Lung (tissue), 12 donors: ENCODE results near the gene ABCA10. TPM values are rescaled to one million over a fixed set of nuclear protein-coding genes. Genes with fewer than 3 reads are reported as not detected.

Experiments
- ATAC-seq: fragments of 200-7000 bp; cut with Tn5 transposase; one replicate; pipeline ENCODE4 v1.9.1; 2020; ENCODE audit warnings: moderate number of reproducible peaks; ENCODE audit not compliant: insufficient read depth, low FRiP score
- DNase-seq, 3 donors: peaks; one replicate each; pipeline ENCODE4 v3.0.0-alpha.2; 2013 to 2017
- H3K27ac ChIP-seq, 2 donors: one replicate each; pipeline ENCODE4 v1.5.1; 2013; ENCODE audit warnings: mild to moderate bottlenecking in 2 of 2, moderate library complexity in 2 of 2, control low read depth in 1 of 2, inconsistent platforms in 1 of 2, low read depth in 1 of 2, low read length in 1 of 2
- H3K27me3 ChIP-seq, 3 donors: one replicate each; pipeline ENCODE4 v1.5.1; 2013; ENCODE audit warnings: low read length in 2 of 3; ENCODE audit not compliant: control insufficient read depth in 3 of 3, insufficient read depth in 3 of 3
- H3K36me3 ChIP-seq, 4 donors: one replicate each; pipeline ENCODE4 v1.5.1; 2013; ENCODE audit warnings: low read length in 4 of 4, mild to moderate bottlenecking in 1 of 4, moderate library complexity in 1 of 4; ENCODE audit not compliant: control insufficient read depth in 4 of 4, insufficient read depth in 4 of 4
- H3K4me1 ChIP-seq, 5 donors: one replicate each; pipeline ENCODE4 v1.5.1; 2013; ENCODE audit warnings: low read length in 5 of 5, mild to moderate bottlenecking in 2 of 5, moderate library complexity in 1 of 5; ENCODE audit not compliant: control insufficient read depth in 5 of 5, insufficient read depth in 5 of 5
- H3K4me3 ChIP-seq: one replicate; pipeline ENCODE4 v1.5.1; 2013; ENCODE audit warnings: mild to moderate bottlenecking, control low read depth, moderate library complexity
- H3K9ac ChIP-seq, 2 donors: one replicate each; pipeline ENCODE4 v1.5.1; 2013; ENCODE audit warnings: low read length in 2 of 2, control low read depth in 1 of 2; ENCODE audit not compliant: insufficient read depth in 1 of 2
- H3K9me3 ChIP-seq, 4 donors: one replicate each; pipeline ENCODE4 v1.5.1; 2013; ENCODE audit warnings: low read length in 3 of 4, mild to moderate bottlenecking in 1 of 4, moderate library complexity in 1 of 4; ENCODE audit not compliant: control insufficient read depth in 4 of 4, insufficient read depth in 3 of 4
- WGBS, 2 donors: extraction: QIAGEN DNeasy Blood & Tissue Kit; methylation state at CpG; one replicate each; pipeline ENCODE4 v1.1.7; 2013; 5-methylcytosine and 5-hydroxymethylcytosine counted together
- polyA plus RNA-seq, 2 donors: library from polyadenylated mRNA; stranded (reverse); fragments of 200-250 nt; gene quantifications; one replicate each; pipeline ENCODE4 v1.2.1, GENCODE V29; 2013
- total RNA-seq, 2 donors: library from RNA; depleted of rRNA in 1 of 2; stranded (reverse); fragments of >200 nt in 1 of 2; gene quantifications; one replicate each; pipeline ENCODE4 v1.2.1, GENCODE V29; 2014 to 2021
- TF ChIP-seq, protein P1 (sequence below): IDR thresholded peaks from 2 replicates; pipeline ENCODE4 v1.5.1; 2012; ENCODE audit warnings: mild to moderate bottlenecking; ENCODE audit errors: control extremely low read depth, extremely low read depth
- donor health status: control.
- donor health status: control.
- donor health status: Bipolar disorder and iron deficiency.
- donor health status: healthy.
- donor health status: DM: yes; HTN: yes; CAD: no.

The ABCA10 gene
- total and polyA plus RNA-seq, 4 donors = 0.29 to 26.6 (median 7.2) TPM

DNA sequence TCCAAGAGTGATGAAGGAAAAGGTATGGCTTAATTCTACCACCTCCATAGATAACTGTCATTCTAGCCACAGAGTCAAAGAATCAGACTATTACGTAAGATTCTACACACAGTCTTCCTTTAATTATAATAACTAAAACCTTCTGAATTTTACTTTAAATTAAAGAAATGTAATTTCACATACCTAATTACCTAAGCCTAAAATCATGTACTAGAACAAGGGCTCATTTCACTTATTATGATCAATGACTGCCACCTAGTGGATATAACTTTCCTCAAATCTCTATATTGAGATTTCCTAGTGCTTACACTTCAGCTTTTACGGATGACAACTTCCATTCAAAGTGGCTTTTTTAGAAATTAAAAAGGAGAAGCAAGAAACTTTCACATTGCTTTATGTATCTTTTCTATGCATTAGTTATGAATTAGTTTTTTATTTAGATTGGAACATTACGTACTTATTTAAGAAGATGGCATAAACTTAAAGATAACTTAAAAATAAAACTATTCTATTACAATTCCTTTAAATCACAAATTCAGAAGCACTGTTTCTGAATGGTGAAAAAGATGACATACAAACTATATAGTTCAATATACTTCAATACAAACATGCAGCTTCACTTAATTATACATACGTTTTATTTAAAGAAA, 18.2 kb upstream of the ABCA10 start:
- peaks cover 0 to 5% (median 2%) of the 10 kb centered on the region in 4 donors for H3K36me3 ChIP-seq
- no peak overlapping the region for H3K27ac ChIP-seq
- WGBS, 2 donors = 69 to 79% methylated on average over 4 of the region's 4 CpGs
- no peaks in the 10 kb centered on the region for H3K27me3 ChIP-seq
- no peaks in the 10 kb centered on the region for H3K9me3 ChIP-seq
- ATAC-seq (no peak), DNase-seq (peak in 2 of 3 donors; percentile 73 to 78)
- H3K4me3 ChIP-seq = no peak overlapping the region
- no peaks in the 10 kb centered on the region for H3K4me1 ChIP-seq
- TF ChIP-seq, protein P1, sequence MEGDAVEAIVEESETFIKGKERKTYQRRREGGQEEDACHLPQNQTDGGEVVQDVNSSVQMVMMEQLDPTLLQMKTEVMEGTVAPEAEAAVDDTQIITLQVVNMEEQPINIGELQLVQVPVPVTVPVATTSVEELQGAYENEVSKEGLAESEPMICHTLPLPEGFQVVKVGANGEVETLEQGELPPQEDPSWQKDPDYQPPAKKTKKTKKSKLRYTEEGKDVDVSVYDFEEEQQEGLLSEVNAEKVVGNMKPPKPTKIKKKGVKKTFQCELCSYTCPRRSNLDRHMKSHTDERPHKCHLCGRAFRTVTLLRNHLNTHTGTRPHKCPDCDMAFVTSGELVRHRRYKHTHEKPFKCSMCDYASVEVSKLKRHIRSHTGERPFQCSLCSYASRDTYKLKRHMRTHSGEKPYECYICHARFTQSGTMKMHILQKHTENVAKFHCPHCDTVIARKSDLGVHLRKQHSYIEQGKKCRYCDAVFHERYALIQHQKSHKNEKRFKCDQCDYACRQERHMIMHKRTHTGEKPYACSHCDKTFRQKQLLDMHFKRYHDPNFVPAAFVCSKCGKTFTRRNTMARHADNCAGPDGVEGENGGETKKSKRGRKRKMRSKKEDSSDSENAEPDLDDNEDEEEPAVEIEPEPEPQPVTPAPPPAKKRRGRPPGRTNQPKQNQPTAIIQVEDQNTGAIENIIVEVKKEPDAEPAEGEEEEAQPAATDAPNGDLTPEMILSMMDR = peak; percentile 54
- no peak overlapping the region for H3K9ac ChIP-seq

GRCh38 chr17:69246202-69246601, 17.6 kb upstream of the ABCA10 start:
- ATAC-seq (no peak), DNase-seq (no peak)
- H3K27ac ChIP-seq = no peak overlapping the region
- H3K9me3 ChIP-seq = no peaks in the 10 kb centered on the region
- H3K36me3 ChIP-seq = peaks cover 0 to 5% (median 2%) of the 10 kb centered on the region in 4 donors
- 66 to 92% methylated on average over 1 of the region's 1 CpG for WGBS, 2 donors
- no peaks in the 10 kb centered on the region for H3K4me1 ChIP-seq
- H3K9ac ChIP-seq = no peak overlapping the region
- H3K4me3 ChIP-seq = no peak overlapping the region
- TF ChIP-seq, protein P1 = no peak
- H3K27me3 ChIP-seq = no peaks in the 10 kb centered on the region

DNA sequence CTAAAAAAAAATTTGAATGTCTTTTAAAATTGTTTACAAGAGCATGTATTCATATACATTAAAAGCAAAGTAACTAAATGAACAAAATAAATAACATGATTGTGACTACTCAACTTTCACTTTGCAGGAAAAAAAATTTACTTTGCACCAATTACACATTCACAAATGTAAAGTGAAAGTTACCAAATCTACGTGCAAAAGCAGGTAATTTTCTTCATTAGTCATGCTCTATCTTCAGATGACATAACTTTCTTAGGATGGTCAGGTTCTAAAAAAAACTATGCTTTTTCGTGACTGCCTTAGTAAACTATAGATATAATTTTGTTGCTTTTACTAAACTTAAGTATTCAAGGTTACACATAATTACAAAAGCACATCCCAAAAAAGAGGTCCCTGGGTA, 17.0 kb upstream of the ABCA10 start:
- no peak overlapping the region for H3K9ac ChIP-seq
- no peak overlapping the region for H3K27ac ChIP-seq
- ATAC-seq (no peak), DNase-seq (no peak)
- peaks cover 0 to 7% (median 2%) of the 10 kb centered on the region in 4 donors for H3K36me3 ChIP-seq
- H3K4me1 ChIP-seq = no peaks in the 10 kb centered on the region
- H3K27me3 ChIP-seq = no peaks in the 10 kb centered on the region
- H3K9me3 ChIP-seq = no peaks in the 10 kb centered on the region
- TF ChIP-seq, protein P1 = no peak
- no peak overlapping the region for H3K4me3 ChIP-seq
- 58 to 61% methylated on average over 2 of the region's 2 CpGs for WGBS, 2 donors
